ENCODE data around the gene TMIGD2.

DNA sequence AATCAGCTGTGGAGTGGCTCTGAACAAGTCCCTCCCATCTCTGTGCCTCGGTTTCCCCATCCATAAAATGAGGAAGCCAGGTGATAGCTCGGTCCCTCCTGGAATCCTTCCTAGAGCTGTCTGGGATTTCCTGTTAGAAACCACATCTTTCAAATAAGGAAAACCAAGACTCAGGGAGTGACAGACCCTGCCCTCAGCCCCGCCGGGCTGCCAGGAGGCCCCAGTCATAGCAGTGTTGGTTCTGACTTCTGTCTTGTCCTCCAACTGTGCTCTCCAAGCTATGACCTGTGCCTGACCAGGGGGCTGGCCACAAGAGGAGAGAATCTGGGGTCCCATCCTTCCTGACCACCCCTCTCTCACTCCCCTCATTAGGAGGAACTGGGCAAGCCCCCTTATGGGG is 24.2 kb downstream of the TMIGD2 start:
- TF ChIP-seq, protein P1, sequence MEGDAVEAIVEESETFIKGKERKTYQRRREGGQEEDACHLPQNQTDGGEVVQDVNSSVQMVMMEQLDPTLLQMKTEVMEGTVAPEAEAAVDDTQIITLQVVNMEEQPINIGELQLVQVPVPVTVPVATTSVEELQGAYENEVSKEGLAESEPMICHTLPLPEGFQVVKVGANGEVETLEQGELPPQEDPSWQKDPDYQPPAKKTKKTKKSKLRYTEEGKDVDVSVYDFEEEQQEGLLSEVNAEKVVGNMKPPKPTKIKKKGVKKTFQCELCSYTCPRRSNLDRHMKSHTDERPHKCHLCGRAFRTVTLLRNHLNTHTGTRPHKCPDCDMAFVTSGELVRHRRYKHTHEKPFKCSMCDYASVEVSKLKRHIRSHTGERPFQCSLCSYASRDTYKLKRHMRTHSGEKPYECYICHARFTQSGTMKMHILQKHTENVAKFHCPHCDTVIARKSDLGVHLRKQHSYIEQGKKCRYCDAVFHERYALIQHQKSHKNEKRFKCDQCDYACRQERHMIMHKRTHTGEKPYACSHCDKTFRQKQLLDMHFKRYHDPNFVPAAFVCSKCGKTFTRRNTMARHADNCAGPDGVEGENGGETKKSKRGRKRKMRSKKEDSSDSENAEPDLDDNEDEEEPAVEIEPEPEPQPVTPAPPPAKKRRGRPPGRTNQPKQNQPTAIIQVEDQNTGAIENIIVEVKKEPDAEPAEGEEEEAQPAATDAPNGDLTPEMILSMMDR (IDR thresholded peaks at IDR 0.05), result no peak
- TF ChIP-seq POLR2AphosphoS5 (IDR thresholded peaks at IDR 0.05; ENCODE audit: low read depth, low read length), result no peak
